GM21360 (cell line): ENCODE results near the gene SNRNP25.

Experiments
- ATAC-seq: cut with Tn5 transposase; IDR thresholded peaks from one replicate; pipeline ENCODE4 v1.9.1; 2021; ENCODE audit warnings: mild to moderate bottlenecking, moderate library complexity; ENCODE audit not compliant: unreplicated experiment

The SNRNP25 gene

DNA sequence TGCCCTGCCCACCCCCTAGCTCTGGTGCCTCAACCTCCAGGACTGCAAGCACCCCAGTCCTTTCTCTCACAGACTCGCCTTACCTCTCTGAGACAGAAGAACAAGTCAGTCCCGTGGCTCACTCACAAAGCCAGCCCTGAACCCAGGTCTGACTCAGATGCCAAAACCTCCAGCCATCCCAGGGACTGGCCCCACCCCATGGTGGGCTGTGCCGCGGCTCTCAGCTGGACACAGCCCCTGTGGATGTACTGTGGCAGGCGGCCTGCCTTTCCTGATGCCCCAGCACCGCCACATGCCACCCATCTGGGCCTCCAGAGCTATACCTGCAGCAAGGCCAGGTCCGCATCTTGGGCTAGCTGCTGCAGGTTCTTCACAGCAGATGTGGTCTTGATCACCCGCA, 44.2 kb downstream of the SNRNP25 start:
- ATAC-seq: no peak

- no peak for ATAC-seq
Observed at GRCh38 chr16:100989-101388, 47.4 kb downstream of the SNRNP25 start.

GRCh38 chr16:101586-101985, 48.0 kb downstream of the SNRNP25 start:
- no peak for ATAC-seq

- no peak for ATAC-seq
Observed at GRCh38 chr16:102060-102855, 48.6 kb downstream of the SNRNP25 start.

- no peak for ATAC-seq
Observed at GRCh38 chr16:104355-104754, 50.7 kb downstream of the SNRNP25 start.

DNA sequence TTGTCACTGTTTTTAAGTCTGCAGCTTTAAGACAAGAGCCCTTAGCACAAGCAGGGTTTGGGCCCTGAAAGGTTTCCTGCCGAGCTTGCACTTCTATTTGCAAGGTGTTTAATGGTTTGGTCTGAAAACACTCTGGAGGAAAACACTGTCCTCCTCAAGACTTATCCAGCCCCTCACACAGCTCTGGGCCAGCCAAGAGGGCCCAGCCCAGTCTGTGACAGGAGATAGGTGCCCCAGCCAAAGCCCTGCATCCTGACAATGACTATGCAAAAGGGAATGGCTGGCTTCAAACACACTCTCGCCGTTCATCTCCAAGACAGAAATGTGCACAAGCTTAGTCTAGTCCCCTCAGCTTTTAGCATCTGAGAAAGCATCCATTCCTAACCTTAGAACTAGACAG, 51.3 kb downstream of the SNRNP25 start:
- ATAC-seq: no peak

- ATAC-seq: no peak
Observed at GRCh38 chr16:105521-105920, 51.9 kb downstream of the SNRNP25 start.

DNA sequence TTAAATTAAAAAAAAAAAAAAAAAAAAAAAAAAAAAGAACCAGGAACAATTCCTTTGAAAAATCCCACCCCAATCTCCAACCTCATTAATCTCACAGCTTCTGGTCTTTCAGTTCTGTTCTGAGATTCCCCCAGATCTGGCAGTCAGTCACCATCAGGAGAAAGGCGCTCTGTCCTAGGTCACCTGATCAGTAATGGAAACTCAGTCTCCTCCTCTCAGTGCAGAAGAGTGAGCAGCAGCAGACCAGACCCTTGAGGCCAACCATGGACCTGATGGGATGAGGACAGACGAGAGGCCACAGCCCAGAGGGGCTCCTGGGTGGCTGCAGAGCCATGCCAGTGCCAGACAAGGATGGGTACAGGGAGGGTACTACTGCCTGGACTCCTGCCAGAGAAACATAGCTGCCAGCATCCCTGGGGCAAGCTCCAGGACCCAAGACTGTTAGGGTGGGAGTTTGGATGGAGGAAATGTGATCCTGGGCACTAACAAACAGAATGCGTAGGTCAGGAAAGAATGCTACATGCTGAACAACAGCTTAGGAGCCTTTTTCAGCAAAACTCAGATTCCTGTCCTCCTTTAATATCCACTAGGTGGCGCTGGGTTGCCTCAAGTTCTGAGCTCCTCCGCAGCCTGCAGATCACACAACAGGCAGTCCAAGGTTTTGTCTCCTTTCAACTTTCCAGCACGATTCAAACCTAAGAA, 53.1 kb downstream of the SNRNP25 start:
- no peak for ATAC-seq
